Activated gamma-delta T cell treated with anti-CD3 and anti-CD28 coated beads, Interleukin-2, amount 50 U/mL, for 16 hours (primary cell): ENCODE results near the gene LEMD1.
A peak's percentile ranks its signal among the peaks of the same experiment; 100 is the strongest.
"Not testable (repeated sequence)": the region's sequence is repeated elsewhere in the genome, so short reads cannot be mapped to it uniquely, and the experiment has no call there.

Experiments
- DNase-seq: peaks from one replicate; pipeline ENCODE4 v3.0.0-alpha.2; 2020; ENCODE audit warnings: low read depth

LEMD1 gene

GRCh38 chr1:205429762-205430695 lies 8.2 kb upstream of the LEMD1 start:
- no peak for DNase-seq

GRCh38 chr1:205424901-205425600 lies 3.2 kb upstream of the LEMD1 start:
- no peak for DNase-seq

GRCh38 chr1:205423814-205424399 lies 2.1 kb upstream of the LEMD1 start:
- no peak for DNase-seq

- DNase-seq: no peak
Measured at GRCh38 chr1:205422993-205423642, 1.3 kb upstream of the LEMD1 start.

GRCh38 chr1:205420938-205421337 lies 918 bp downstream of the LEMD1 start:
- DNase-seq: no peak

- no peak for DNase-seq
Measured at GRCh38 chr1:205417870-205418635, 3.8 kb downstream of the LEMD1 start.

GRCh38 chr1:205416322-205416721 lies 5.5 kb downstream of the LEMD1 start:
- no peak for DNase-seq

GRCh38 chr1:205410581-205411298 lies 11.1 kb downstream of the LEMD1 start:
- no peak for DNase-seq

GRCh38 chr1:205407970-205408369 lies 13.9 kb downstream of the LEMD1 start:
- no peak for DNase-seq

GRCh38 chr1:205406252-205406651 lies 15.6 kb downstream of the LEMD1 start:
- not testable (repeated sequence) for DNase-seq

GRCh38 chr1:205404484-205404883 lies 17.4 kb downstream of the LEMD1 start:
- DNase-seq: not testable (repeated sequence)

- DNase-seq: no peak
Measured at GRCh38 chr1:205398586-205398985, 23.3 kb downstream of the LEMD1 start.

- DNase-seq: peak; percentile 10
Measured at GRCh38 chr1:205396967-205397616, 24.8 kb downstream of the LEMD1 start.

GRCh38 chr1:205395616-205396015 lies 26.2 kb downstream of the LEMD1 start:
- DNase-seq: no peak

GRCh38 chr1:205392650-205393049 lies 29.2 kb downstream of the LEMD1 start:
- DNase-seq: no peak

GRCh38 chr1:205391386-205391785 lies 30.5 kb downstream of the LEMD1 start:
- DNase-seq: no peak

- no peak for DNase-seq
Measured at GRCh38 chr1:205387845-205388244, 34.0 kb downstream of the LEMD1 start.

- DNase-seq: not testable (repeated sequence)
Measured at GRCh38 chr1:205382990-205383389, 38.9 kb downstream of the LEMD1 start.

GRCh38 chr1:205382561-205382960 lies 39.3 kb downstream of the LEMD1 start:
- DNase-seq: no peak

GRCh38 chr1:205381305-205381704 lies 40.6 kb downstream of the LEMD1 start:
- DNase-seq: no peak
